Endothelial cell of umbilical vein (primary cell): ENCODE results near the gene CRTC2. TPM values are rescaled to one million over a fixed set of nuclear protein-coding genes. Genes with fewer than 3 reads are reported as not detected.

ENCODE experiments used
- BruUV-seq: library from RNA; stranded (reverse); fragments of 400-500 nt; replicated peaks from 2 replicates; lab custom pipeline; 2021; lab: Mats Ljungman, UMichigan
- CTCF ChIA-PET: fragments of 300-600, 350-600 bp; sonication (Branson Sonifier 250); formaldehyde crosslinking; loops from one replicate; lab custom pipeline; 2021; ENCODE audit warnings: antibody characterized with exemption, inconsistent platforms; lab: Charles Lee
- POLR2A ChIA-PET: fragments of 300-600, 350-600 bp; sonication (Branson Sonifier 250); formaldehyde crosslinking; loops from one replicate; lab custom pipeline; 2021; ENCODE audit warnings: antibody characterized with exemption, inconsistent platforms; lab: Charles Lee
- DNase-seq: peaks from one replicate; pipeline ENCODE4 v3.0.0-alpha.2; 2011; ENCODE audit warnings: low read depth, low spot score
- FAIRE-seq: peaks from 2 replicates; lab custom pipeline; 2011; peaks lifted over from hg19 to GRCh38; lab: Jason Lieb, UNC
- H2AFZ ChIP-seq: 2 replicates; pipeline ENCODE4 v1.6.0; 2012; ENCODE audit warnings: low read depth, low read length, control low read depth, inconsistent platforms
- H3K27ac ChIP-seq: 2 replicates; pipeline ENCODE4 v1.5.1; 2011; ENCODE audit warnings: low read depth, mild to moderate bottlenecking, control low read depth, low read length, moderate library complexity; ENCODE audit not compliant: insufficient read depth
- H3K27me3 ChIP-seq, 2 experiments: 2 replicates each; pipeline versions ENCODE4 v1.6.0 to v1.6.1; 2011; ENCODE audit warnings: low read length in 2 of 2, mixed read lengths in 1 of 2; ENCODE audit not compliant: control insufficient read depth in 2 of 2, insufficient read depth in 2 of 2
- H3K36me3 ChIP-seq, 2 experiments: 2 replicates in 1 of 2; 3 replicates in 1 of 2; pipeline ENCODE4 v1.5.1; 2011; ENCODE audit warnings: low read length in 2 of 2, mild to moderate bottlenecking in 1 of 2, moderate library complexity in 1 of 2; ENCODE audit not compliant: control insufficient read depth in 2 of 2, insufficient read depth in 2 of 2; ENCODE audit errors: extremely low read depth in 1 of 2
- H3K4me1 ChIP-seq: 3 replicates; pipeline ENCODE4 v1.5.1; 2011; ENCODE audit warnings: mild to moderate bottlenecking, low read length; ENCODE audit not compliant: control insufficient read depth, insufficient read depth; ENCODE audit errors: extremely low read depth
- H3K4me2 ChIP-seq: 2 replicates; pipeline ENCODE4 v1.6.1; 2011; ENCODE audit warnings: low read length, control low read depth, mixed read lengths; ENCODE audit not compliant: insufficient read depth
- H3K4me3 ChIP-seq, 3 experiments: fragments of 200-600 bp in 1 of 3; sonication (generic), shearing (Covaris generic) in 1 of 3; replicated peaks in 1 of 3; 2 replicates each; pipeline ENCODE4 v1.5.1; 2011 to 2016; ENCODE audit warnings: control low read depth in 3 of 3, low read length in 3 of 3, mild to moderate bottlenecking in 2 of 3, inconsistent platforms in 1 of 3, low read depth in 1 of 3, moderate library complexity in 1 of 3; ENCODE audit not compliant: insufficient read depth in 1 of 3
- H3K79me2 ChIP-seq: 2 replicates; pipeline ENCODE4 v1.6.0; 2012; ENCODE audit warnings: low read length, inconsistent platforms; ENCODE audit not compliant: control insufficient read depth, insufficient read depth
- H3K9ac ChIP-seq: replicated peaks from 2 replicates; pipeline ENCODE3; 2011; ENCODE audit warnings: low read length, control low read depth; ENCODE audit not compliant: insufficient read depth; ENCODE audit errors: extremely low read depth
- H3K9me1 ChIP-seq: replicated peaks from 3 replicates; pipeline ENCODE4 v1.6.0; 2011; ENCODE audit warnings: mild to moderate bottlenecking, low read length; ENCODE audit not compliant: control insufficient read depth, insufficient read depth; ENCODE audit errors: extremely low read depth
- H3K9me3 ChIP-seq: replicated peaks from 2 replicates; pipeline ENCODE4 v1.5.1; 2012; ENCODE audit warnings: low read length, inconsistent platforms; ENCODE audit not compliant: control insufficient read depth, insufficient read depth
- H4K20me1 ChIP-seq: replicated peaks from 2 replicates; pipeline ENCODE3; 2011; ENCODE audit warnings: mild to moderate bottlenecking, low read length; ENCODE audit not compliant: control insufficient read depth, insufficient read depth; ENCODE audit errors: extremely low read depth
- CTCF ChIP-seq, 2 donors: IDR thresholded peaks; 1 replicate in 1 of 2; 2 replicates in 1 of 2; pipeline ENCODE4 v1.5.1; 2011; ENCODE audit warnings: low read length in 2 of 2, mild to moderate bottlenecking in 2 of 2, moderate library complexity in 2 of 2, control low read depth in 1 of 2, inconsistent platforms in 1 of 2, low read depth in 1 of 2; ENCODE audit not compliant: insufficient read depth in 1 of 2; ENCODE audit errors: extremely low read depth in 1 of 2
- EZH2 ChIP-seq: IDR thresholded peaks from 2 replicates; pipeline ENCODE4 v1.6.1; 2012; ENCODE audit warnings: borderline replicate concordance, low read depth, mild to moderate bottlenecking, moderate library complexity, low read length, inconsistent platforms; ENCODE audit not compliant: severe bottlenecking
- FOS ChIP-seq: IDR thresholded peaks from 2 replicates; pipeline ENCODE4 v1.6.1; 2011; ENCODE audit warnings: mild to moderate bottlenecking, low read length, moderate library complexity, borderline replicate concordance; ENCODE audit not compliant: insufficient read depth
- GATA2 ChIP-seq: IDR thresholded peaks from 2 replicates; pipeline ENCODE4 v1.7.0; 2011; ENCODE audit warnings: low read depth, mild to moderate bottlenecking, moderate library complexity, mixed read lengths, low read length; ENCODE audit not compliant: insufficient read length, insufficient read depth
- JUN ChIP-seq: IDR thresholded peaks from 2 replicates; pipeline ENCODE4 v1.6.1; 2011; ENCODE audit warnings: borderline replicate concordance, low read depth; ENCODE audit not compliant: insufficient read length, insufficient read depth
- MAX ChIP-seq: IDR thresholded peaks from 2 replicates; pipeline ENCODE4 v1.6.1; 2011; ENCODE audit not compliant: insufficient read depth, insufficient read length
- MYC ChIP-seq: IDR thresholded peaks from one replicate; pipeline ENCODE4 v1.6.1; 2011; ENCODE audit warnings: mild to moderate bottlenecking, low read depth, low read length
- POLR2A ChIP-seq: IDR thresholded peaks from 2 replicates; pipeline ENCODE4 v1.6.1; 2012; ENCODE audit warnings: low read depth, mild to moderate bottlenecking, control low read depth, low read length
- POLR2AphosphoS5 ChIP-seq: IDR thresholded peaks from 2 replicates; pipeline ENCODE4 v1.6.1; 2012; ENCODE audit warnings: low read depth, mild to moderate bottlenecking, control low read depth, low read length, moderate library complexity; ENCODE audit not compliant: insufficient read depth
- dilution Hi-C: fragments of 300-500 bp; cut with MboI; formaldehyde crosslinking; loops from one replicate; pipeline ENCODE4 v1.15.0; 2019; ENCODE audit warnings: low sequenced_read_pairs; ENCODE audit not compliant: extremely low pct_ligation_motif_present
- intact Hi-C: fragments of 100-400 bp; cut with micrococcal nuclease; formaldehyde crosslinking; loops from one replicate; pipeline ENCODE4 v1.10.0; 2022
- polyA plus RNA-seq, 4 experiments: library from polyadenylated mRNA; depleted of rRNA in 3 of 4; stranded (reverse) in 3 of 4; unstranded in 1 of 4; fragments of >200 nt; gene quantifications; 2 replicates each; pipeline versions ENCODE4 v1.2.1 to v1.2.3, GENCODE V29; 2011 to 2012; ENCODE audit warnings: missing spikeins in 1 of 4
- total RNA-seq: library from RNA; stranded (reverse); gene quantifications from 2 replicates; pipeline ENCODE4 v1.2.3, GENCODE V29; 2021

CRTC2 gene
- total and polyA plus RNA-seq, 2 donors (not counting 3 experiments of a cell fraction or from before 2014, with no cell fraction given), result 40.2 to 42.2 TPM

GRCh38 chr1:153928245-153928644, 30.2 kb downstream of the CRTC2 start:
- Histone ChIP-seq H3K27me3 (no peaks in the 10 kb centered on the region), H3K9me3 (no peaks in the 10 kb centered on the region), H3K36me3 (peaks cover 0 to 13% of the 10 kb centered on the region in 2 experiments), H3K79me2 (no peaks in the 10 kb centered on the region), H3K4me1 (peaks cover 22% of the 10 kb centered on the region), H3K4me2 (peak overlapping the region; percentile 7), H2AFZ (no peak overlapping the region), H3K4me3 (no peak overlapping the region), H3K9ac (no peak overlapping the region), H4K20me1 (no peaks in the 10 kb centered on the region), H3K9me1 (no peaks in the 10 kb centered on the region), H3K27ac (peak overlapping the region; percentile 4)
- DNase-seq (no peak), FAIRE-seq (no peak)
- BruUV-seq, result no TSS peak
- intact Hi-C loops, result no loop called here
- TF ChIP-seq CTCF (IDR thresholded peaks at IDR 0.05; ENCODE audit: extremely low read depth in 1 of 2, insufficient read depth in 1 of 2, low read depth in 1 of 2, low read length in 2 of 2) (no peak), POLR2AphosphoS5 (no peak), FOS (no peak), GATA2 (no peak), JUN (no peak)
- POLR2A ChIA-PET, result no interaction called here
- dilution Hi-C loops, result no loop called here
- CTCF ChIA-PET, result interaction anchor here (1.0 to 5.1 kb wide), 9 partner anchors 12 to 133 kb away, joined by 3 to 34 read pairs (median 5); partner anchors contain the start of genes CREB3L4, DENND4B, JTB and RAB13

DNA sequence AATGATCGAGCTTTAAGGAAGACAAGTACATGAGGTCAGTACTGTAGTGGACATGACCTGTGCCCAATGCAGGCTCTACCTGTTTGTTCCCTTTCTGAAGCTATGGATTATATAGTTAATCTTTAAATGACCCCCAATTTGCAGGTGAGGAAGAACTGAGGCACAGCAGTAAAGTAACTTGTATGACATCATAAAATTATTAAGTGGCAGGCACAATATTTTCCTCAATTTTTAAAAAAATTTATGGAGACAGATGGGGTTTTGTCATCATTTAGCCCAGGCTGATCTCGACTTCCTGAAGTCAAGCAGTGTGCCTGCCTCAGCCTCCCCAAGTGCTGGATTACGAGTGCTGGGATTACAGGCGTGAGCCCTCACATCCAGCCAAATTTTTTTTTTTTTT, 32.0 kb downstream of the CRTC2 start:
- Histone ChIP-seq H3K9ac (no peak overlapping the region), H3K36me3 (peaks cover 0 to 4% of the 10 kb centered on the region in 2 experiments), H3K4me2 (no peak overlapping the region), H2AFZ (no peak overlapping the region), H3K27ac (no peak overlapping the region), H3K4me1 (peaks cover 22% of the 10 kb centered on the region), H4K20me1 (no peaks in the 10 kb centered on the region), H3K9me1 (no peaks in the 10 kb centered on the region), H3K27me3 (no peaks in the 10 kb centered on the region), H3K79me2 (peaks cover 11% of the 10 kb centered on the region), H3K4me3 (no peak overlapping the region), H3K9me3 (no peaks in the 10 kb centered on the region)
- intact Hi-C loops, result no loop called here
- DNase-seq (no peak), FAIRE-seq (no peak)
- dilution Hi-C loops, result no loop called here
- ChIA-PET CTCF (interaction anchor here (5.1 kb wide), 1 partner anchor 19 kb away, joined by 34 read pairs; the partner anchor contains the start of gene DENND4B), POLR2A (no interaction called here)
- TF ChIP-seq MAX (no peak), POLR2AphosphoS5 (no peak), MYC (no peak), POLR2A (no peak), FOS (no peak), EZH2 (no peak), CTCF (IDR thresholded peaks at IDR 0.05; ENCODE audit: extremely low read depth in 1 of 2, insufficient read depth in 1 of 2, low read depth in 1 of 2, low read length in 2 of 2) (no peak), GATA2 (no peak), JUN (no peak)
- no TSS peak for BruUV-seq
